HG03108 (cell line): ENCODE measurements around the gene ACAD9.
"Not testable (repeated sequence)": the region's sequence is repeated elsewhere in the genome, so short reads cannot be mapped to it uniquely, and the experiment has no call there.

Source experiments
- ATAC-seq: cut with Tn5 transposase; IDR thresholded peaks from one replicate; pipeline ENCODE4 v1.9.1; 2021; ENCODE audit warnings: moderate library complexity; ENCODE audit not compliant: unreplicated experiment

ACAD9 gene

GRCh38 chr3:128859630-128860029 is 19.8 kb upstream of the ACAD9 start:
- ATAC-seq: no peak

GRCh38 chr3:128861491-128861890 is 17.9 kb upstream of the ACAD9 start:
- ATAC-seq: no peak

GRCh38 chr3:128863560-128863959 is 15.9 kb upstream of the ACAD9 start:
- no peak for ATAC-seq

GRCh38 chr3:128864351-128864811 is 15.0 kb upstream of the ACAD9 start:
- ATAC-seq: no peak

- not testable (repeated sequence) for ATAC-seq
Measured at GRCh38 chr3:128864849-128865804, 14.3 kb upstream of the ACAD9 start.

GRCh38 chr3:128867200-128868125 is 12.0 kb upstream of the ACAD9 start:
- ATAC-seq: no peak

GRCh38 chr3:128870347-128870746 is 9.1 kb upstream of the ACAD9 start:
- ATAC-seq: no peak

GRCh38 chr3:128872282-128872681 is 7.1 kb upstream of the ACAD9 start:
- no peak for ATAC-seq

- no peak for ATAC-seq
Measured at GRCh38 chr3:128872744-128873143, 6.7 kb upstream of the ACAD9 start.

- no peak for ATAC-seq
Measured at GRCh38 chr3:128873244-128874022, 6.0 kb upstream of the ACAD9 start.

- no peak for ATAC-seq
Measured at GRCh38 chr3:128874481-128875180, 4.8 kb upstream of the ACAD9 start.

- no peak for ATAC-seq
Measured at GRCh38 chr3:128875556-128876120, 3.8 kb upstream of the ACAD9 start.

GRCh38 chr3:128878011-128878457 is 1.4 kb upstream of the ACAD9 start:
- ATAC-seq: no peak

- no peak for ATAC-seq
Measured at GRCh38 chr3:128878556-128879124, 780 bp upstream of the ACAD9 start.

- ATAC-seq: no peak
Measured at GRCh38 chr3:128879991-128880390, 571 bp downstream of the ACAD9 start.

GRCh38 chr3:128880455-128880854 is 1.0 kb downstream of the ACAD9 start:
- ATAC-seq: not testable (repeated sequence)

- ATAC-seq: no peak
Measured at GRCh38 chr3:128881576-128881975, 2.2 kb downstream of the ACAD9 start.

GRCh38 chr3:128882719-128883118 is 3.3 kb downstream of the ACAD9 start:
- ATAC-seq: no peak

- no peak for ATAC-seq
Measured at GRCh38 chr3:128884992-128885391, 5.6 kb downstream of the ACAD9 start.
